Measurements from ENCODE around the gene OR10R2. TPM values are rescaled to one million over a fixed set of nuclear protein-coding genes. Genes with fewer than 3 reads are reported as not detected.

OR10R2 gene
- total and polyA plus RNA-seq, 12 donors = not detected

- H3K4me1 ChIP-seq = no peaks in the 10 kb centered on the region
- no peak overlapping the region for H3K4me3 ChIP-seq
- no peaks in the 10 kb centered on the region for H3K36me3 ChIP-seq
- ATAC-seq (no peak), DNase-seq (no peak)
- WGBS, 2 donors = 78 to 87% methylated on average over 4 of the region's 4 CpGs
- no peaks in the 10 kb centered on the region for H3K27me3 ChIP-seq
- peaks cover 0 to 2% (median 0%) of the 10 kb centered on the region in 11 donors for H3K9me3 ChIP-seq
- no peak overlapping the region for H3K27ac ChIP-seq
- TF ChIP-seq CTCF (IDR thresholded peaks at IDR 0.05) = no peak
- intact Hi-C loops (cut with DNase I) = no loop called here
Measured at GRCh38 chr1:158445376-158445775, 26.6 kb upstream of the OR10R2 start.

- ATAC-seq = no peak
Measured at GRCh38 chr1:158454537-158454936, 17.5 kb upstream of the OR10R2 start.

GRCh38 chr1:158457246-158457645 is 14.8 kb upstream of the OR10R2 start:
- Histone ChIP-seq H3K36me3 (no peaks in the 10 kb centered on the region), H3K4me3 (no peak overlapping the region), H3K27me3 (peaks cover 0 to 4% (median 0%) of the 10 kb centered on the region in 7 donors), H3K9me3 (peaks cover 0 to 11% (median 0%) of the 10 kb centered on the region in 11 donors), H3K27ac (no peak overlapping the region), H3K4me1 (no peaks in the 10 kb centered on the region)
- ATAC-seq (no peak), DNase-seq (no peak)
- no peak for TF ChIP-seq CTCF (IDR thresholded peaks at IDR 0.05)
- intact Hi-C loops (cut with DNase I) = no loop called here

More at GRCh38 chr1:158454537-158454936, 17.5 kb upstream of the OR10R2 start:
- intact Hi-C loops (cut with DNase I) = no loop called here
- no peak for DNase-seq
- Histone ChIP-seq H3K36me3 (no peaks in the 10 kb centered on the region), H3K27ac (no peak overlapping the region), H3K4me1 (no peaks in the 10 kb centered on the region), H3K4me3 (no peak overlapping the region), H3K27me3 (peaks cover 0 to 4% (median 0%) of the 10 kb centered on the region in 7 donors), H3K9me3 (peaks cover 0 to 22% (median 0%) of the 10 kb centered on the region in 11 donors)
- no peak for TF ChIP-seq CTCF (IDR thresholded peaks at IDR 0.05)
- WGBS, 2 donors = 64 to 85% methylated on average over 1 of the region's 1 CpG

GRCh38 chr1:158458263-158458662 is 13.8 kb upstream of the OR10R2 start:
- Histone ChIP-seq H3K4me3 (no peak overlapping the region), H3K9me3 (peaks cover 0 to 6% (median 0%) of the 10 kb centered on the region in 11 donors), H3K4me1 (no peaks in the 10 kb centered on the region), H3K27ac (no peak overlapping the region), H3K36me3 (no peaks in the 10 kb centered on the region), H3K27me3 (peaks cover 0 to 4% (median 0%) of the 10 kb centered on the region in 7 donors)
- no peak for ATAC-seq
- intact Hi-C loops (cut with DNase I) = no loop called here
- no peak for DNase-seq
- TF ChIP-seq CTCF (IDR thresholded peaks at IDR 0.05) = no peak
